Measurements from ENCODE around the gene LSM12.
"Not testable (repeated sequence)": the region's sequence is repeated elsewhere in the genome, so short reads cannot be mapped to it uniquely, and the experiment has no call there.

The LSM12 gene

DNA sequence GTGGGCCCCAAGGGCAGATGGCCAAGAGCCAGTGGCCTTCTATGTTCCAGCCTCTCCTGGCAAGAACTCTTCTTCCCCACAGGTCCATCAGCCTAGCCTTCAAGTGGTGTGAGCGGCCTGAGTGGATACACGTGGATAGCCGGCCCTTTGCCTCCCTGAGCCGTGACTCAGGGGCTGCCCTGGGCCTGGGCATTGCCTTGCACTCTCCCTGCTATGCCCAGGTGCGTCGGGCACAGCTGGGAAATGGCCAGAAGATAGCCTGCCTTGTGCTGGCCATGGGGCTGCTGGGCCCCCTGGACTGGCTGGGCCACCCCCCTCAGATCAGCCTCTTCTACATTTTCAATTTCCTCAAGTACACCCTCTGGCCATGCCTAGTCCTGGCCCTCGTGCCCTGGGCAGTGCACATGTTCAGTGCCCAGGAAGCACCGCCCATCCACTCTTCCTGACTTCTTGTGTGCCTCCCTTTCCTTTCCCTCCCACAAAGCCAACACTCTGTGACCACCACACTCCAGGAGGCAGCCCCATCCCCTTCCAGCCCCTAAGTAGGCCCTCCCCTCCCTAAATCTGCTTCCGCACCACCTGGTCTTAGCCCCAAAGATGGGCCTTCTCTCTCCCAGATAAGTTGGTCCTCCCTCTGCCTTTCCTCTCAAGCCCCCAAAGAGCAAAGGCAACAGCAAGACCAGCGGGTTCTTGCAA lies 9.3 kb upstream of the LSM12 start:
- DNase-seq = no peak

DNA sequence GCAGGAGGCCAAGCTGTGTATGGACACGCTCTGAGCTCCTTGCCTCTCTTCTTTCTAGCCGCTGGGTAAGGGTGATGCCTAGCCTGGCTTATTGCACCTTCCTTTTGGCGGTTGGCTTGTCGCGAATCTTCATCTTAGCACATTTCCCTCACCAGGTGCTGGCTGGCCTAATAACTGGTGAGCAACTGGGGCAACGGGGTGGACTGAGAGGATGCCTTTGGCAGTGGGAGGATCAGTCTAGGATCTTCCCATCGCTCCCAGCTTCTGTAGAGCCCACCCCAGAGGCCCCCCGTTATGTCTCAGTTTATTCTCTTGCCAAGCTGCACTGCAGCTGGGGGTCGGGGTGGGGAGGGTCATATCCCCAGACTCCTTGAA lies 8.4 kb upstream of the LSM12 start:
- DNase-seq = no peak

DNA sequence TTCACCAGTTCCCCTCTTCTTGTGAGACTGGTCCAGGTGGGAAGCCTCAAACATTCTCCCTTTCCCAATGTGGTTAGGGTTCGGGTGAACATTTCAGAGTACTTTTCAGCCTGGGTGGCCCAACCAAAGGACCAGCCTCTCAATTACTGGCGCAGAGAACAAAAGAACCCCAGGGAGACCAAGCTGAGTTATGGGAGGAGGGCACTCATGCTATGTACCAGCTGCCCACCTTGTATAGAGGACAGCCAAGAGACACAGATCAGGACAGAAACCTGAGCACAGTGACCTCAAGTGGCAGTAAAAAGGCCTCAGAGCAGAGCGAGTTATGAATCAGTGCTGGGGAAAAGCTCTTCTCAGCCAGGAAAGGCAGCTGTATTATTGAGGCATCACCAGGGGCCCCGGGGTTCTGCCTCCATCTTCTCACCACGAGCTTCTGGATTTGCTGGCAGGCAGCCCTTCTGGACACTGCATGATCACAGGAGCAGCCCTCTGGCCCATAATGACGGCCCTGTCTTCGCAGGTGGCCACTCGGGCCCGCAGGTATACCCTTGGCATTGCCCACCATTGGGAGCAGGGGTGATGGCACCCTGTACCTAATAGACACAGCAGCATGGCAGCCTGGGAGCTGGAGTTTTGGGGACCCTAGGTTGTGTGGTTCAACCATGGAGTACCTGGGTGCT lies 7.9 kb upstream of the LSM12 start:
- DNase-seq = no peak

DNA sequence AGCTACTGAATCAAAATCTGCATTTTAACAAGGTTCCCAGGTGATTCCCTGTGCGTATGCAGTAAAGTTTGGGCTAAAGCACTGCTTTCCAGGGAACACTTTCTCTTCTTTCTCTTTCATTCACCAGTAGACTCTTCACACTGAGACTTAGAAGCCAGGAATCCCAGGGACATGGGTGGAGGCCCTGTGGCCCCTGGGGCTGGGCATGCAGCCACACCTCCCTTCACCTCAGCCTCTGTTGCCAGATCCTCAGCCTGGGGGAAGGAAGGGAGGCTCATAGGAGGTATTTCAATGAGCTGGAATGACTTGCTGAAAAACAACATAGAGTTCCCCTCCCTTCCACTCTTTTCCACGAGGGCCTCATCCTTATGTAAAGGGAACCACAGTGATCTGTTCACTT lies 5.3 kb upstream of the LSM12 start:
- DNase-seq = no peak

DNA sequence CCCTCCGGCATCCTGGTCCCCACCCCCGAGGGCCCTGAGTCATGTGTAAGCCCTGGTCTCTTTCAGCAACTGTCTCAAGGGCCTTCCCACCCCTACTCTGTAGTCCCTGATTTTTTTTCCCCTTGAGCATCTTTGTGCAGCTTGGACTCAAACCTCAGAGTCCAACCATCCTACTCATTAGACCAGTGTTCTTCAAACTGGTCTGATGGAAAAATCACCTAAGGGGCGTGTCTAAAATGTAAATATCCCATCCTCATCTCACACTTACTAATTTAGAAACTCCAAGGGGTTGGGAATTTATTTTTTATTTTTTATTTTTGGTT lies 4.7 kb upstream of the LSM12 start:
- DNase-seq = no peak

DNA sequence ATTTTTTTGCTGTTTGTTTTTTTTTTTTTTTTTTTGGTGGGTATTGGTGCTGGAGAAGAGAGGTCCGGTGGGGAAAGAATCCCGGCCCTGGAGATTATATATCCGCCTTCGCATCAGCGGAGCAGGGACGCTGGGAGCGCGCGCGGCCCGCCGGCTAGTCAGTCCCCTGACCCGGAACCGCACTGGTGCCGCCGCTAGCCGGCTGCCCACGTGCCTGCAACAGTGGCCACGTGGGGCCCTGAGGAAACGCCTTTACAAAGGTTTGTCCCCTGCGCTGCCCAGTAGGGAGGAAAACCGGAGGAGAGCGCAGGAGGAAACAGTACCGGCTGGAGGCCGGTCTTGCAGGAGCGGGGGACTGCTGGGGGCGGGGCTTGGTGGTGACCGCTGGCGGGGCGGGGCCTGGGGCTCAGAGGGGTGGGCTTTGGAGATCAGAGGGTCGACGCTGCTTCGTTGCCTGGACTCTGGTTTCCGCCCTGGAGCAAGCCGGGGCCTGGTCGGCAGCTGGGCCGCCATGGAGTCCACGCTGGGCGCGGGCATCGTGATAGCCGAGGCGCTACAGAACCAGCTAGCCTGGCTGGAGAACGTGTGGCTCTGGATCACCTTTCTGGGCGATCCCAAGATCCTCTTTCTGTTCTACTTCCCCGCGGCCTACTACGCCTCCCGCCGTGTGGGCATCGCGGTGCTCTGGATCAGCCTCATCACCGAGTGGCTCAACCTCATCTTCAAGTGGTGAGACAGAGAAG lies 4.2 kb upstream of the LSM12 start, which contains the start of gene G6PC3:
TSS of gene G6PC3 (plus strand) at position 281 of the 743 bp plus-strand sequence. CDS start at position 512, 231 bp downstream.
- peak; percentile 48 for DNase-seq

DNA sequence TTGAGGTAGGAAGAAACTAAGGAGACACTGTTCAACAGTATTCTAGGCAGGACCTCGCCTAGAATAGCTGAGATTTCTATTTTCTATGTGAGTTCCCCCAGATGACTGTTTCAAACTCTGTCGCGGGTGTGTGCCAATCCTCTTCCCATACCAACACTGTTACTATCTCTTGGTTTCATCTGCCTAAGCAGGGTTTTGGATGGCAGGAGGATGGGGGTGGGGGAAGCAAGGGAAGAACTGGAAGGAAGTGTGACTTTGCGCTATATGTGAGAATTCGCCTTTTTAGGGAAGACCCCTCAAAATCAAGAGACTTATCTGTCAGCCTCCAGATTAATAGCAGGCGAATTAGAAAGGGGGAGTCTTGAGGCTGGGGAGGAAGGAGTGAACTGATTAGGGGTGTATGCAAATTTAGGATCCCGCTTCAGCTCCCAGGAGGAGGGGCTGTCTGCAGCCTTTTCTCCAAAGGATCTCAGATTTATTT lies 3.5 kb upstream of the LSM12 start:
- DNase-seq = no peak

DNA sequence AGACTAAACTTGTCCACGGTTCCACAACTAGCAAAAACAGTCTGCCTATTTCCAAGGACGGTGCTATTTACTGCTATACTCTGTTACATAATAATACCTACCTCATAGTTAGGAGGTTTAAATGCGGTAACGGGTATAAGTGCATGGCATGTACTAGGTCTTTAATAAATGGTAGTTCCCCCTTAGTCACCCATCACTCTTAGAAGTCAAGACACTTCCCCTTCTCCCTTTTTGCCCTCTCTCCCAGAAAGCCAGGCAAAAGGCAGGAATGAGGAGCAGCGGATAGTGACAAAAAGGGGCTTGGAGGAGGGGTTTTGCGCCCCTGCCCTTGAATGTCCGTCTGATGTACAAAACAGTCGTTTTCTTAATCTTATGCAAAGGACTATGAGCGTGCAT lies 1.1 kb upstream of the LSM12 start:
- no peak for DNase-seq

DNA sequence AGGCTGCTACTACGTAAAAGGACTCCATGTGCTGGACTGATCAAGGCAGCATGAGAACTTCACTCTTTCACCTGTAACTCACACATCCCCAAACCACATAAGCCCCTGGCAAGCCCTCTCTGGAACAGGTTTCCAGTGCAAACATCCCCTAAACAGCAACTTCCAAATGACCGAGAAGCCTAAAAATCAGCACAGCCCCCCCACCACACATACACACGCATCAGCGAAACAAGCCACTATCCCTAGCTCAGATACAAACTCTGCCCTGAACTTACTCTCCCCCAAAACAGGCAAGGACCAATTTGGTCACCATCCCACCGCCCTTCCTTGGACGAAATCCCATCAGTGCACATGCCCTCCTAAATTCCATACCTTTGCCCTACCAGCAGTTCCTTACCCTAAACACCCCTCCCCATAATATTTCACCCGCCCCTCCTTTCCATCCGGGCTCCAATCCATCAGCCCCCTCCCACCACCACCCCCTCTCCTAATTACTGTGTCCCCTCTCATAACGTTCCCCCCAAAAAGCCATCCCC lies 735 bp downstream of the LSM12 start:
- no peak for DNase-seq

DNA sequence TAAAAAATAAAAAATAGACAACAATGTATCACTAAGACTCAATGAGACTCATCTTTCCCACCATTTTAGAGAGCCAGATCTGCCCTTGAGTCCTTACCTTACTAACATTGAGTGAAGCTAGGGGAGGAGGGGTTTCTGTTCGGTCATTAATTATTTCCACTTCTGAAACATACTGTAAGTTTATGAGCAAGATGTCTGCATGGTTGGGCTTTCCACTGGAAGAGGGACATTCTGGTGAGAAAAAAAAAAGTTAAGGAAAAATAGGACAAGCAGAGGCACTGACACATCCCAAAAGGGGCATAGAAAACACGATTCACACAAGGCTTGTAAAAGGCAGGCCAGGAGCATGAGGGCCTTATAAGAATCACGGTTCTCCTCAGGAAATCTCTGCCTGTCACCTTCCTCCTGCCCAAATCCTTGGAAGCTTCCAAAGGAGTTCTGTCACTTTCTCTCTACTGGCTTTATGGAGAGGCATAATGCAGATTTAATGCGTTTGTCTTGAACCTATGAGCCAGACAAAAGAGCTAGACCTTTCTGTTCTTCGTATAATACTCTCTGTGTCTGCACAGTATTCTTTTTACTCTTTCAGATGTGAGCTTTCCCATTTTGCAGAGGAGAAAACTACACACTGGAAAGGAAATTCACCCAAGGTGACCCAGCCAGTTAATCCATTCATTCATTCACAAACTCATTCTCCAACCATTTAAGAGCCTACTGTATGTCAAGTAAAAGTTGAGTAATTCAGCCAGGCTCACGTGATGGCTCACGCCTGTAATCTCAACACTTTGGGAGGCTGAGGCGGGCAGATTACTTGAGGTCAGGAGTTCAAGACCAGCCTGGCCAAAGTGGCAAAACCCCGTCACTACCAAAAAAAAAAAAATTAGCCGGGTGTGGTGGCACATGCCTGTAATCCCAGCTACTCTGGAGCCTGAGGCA lies 2.5 kb downstream of the LSM12 start:
- DNase-seq = no peak

DNA sequence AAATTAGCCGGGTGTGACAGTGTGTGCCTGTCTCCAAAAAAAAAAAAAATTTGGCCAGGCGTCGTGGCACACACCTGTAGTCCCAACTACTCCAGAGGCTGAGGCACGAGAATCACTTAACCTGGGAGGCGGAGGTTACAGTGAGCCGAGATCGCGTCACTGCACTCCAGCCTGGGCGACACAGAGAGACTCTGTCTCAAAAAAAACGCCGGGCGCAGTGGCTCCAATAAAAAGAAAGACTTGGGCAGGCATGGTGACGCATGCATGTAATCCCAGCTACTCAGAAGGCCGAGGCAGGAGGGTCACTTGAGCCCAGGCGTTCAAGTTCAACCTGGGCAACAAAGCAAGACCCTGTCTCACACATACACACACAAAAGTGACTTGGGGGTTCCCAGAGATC lies 3.6 kb downstream of the LSM12 start:
- no peak for DNase-seq

DNA sequence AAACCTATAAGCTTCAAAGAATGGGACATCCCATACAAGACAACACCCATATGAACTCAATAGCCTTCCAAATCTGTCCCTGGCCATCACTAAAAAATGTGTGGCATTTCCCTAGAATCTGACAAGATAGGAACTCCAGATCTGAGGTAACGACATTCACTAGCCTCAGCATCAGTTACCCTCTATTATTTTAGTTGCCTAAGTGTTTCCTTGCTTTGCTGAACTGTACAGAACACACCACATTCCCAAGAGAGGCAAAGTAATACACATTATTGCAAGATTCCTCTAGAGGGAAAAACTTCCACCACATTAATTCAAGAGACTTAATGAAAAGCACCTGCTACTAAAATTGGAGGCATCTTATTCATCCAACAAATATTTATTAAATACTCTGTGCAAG lies 5.0 kb downstream of the LSM12 start:
- DNase-seq = no peak

DNA sequence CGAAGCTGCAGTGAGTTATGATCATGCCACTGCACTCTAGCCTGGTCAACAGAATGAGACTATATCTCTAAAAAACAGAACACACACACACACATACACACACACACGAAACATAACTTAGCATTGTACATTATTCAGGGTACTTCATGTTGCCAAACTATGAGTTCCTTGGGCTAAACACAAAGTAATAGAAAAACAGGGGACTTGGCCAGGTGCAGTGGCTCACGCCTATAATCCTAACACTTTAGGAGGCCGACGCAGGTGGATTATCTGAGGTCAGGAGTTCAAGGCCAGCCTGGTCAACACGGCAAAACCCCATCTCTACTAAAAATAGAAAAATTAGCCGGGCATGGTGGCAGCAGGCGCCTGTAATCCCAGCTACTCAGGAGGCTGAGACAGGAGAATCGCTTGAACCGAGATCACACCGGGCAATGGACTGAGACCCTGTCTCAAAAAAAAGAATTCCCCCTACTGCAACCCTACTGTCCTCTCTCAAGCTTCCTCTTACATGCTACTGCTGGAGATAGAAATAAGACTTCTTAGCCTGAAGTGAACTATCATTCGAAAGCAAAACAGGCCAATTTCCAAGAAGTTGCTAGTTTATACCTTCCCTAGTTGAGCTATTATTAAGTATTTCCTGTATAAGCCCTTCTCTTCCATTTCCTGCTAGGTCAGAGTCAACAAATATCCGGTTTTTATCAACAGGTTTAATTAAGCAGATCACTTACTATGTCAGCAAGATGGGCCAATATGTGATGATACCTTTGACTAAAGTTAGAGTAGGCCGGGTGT lies 7.2 kb downstream of the LSM12 start:
- no peak for DNase-seq

DNA sequence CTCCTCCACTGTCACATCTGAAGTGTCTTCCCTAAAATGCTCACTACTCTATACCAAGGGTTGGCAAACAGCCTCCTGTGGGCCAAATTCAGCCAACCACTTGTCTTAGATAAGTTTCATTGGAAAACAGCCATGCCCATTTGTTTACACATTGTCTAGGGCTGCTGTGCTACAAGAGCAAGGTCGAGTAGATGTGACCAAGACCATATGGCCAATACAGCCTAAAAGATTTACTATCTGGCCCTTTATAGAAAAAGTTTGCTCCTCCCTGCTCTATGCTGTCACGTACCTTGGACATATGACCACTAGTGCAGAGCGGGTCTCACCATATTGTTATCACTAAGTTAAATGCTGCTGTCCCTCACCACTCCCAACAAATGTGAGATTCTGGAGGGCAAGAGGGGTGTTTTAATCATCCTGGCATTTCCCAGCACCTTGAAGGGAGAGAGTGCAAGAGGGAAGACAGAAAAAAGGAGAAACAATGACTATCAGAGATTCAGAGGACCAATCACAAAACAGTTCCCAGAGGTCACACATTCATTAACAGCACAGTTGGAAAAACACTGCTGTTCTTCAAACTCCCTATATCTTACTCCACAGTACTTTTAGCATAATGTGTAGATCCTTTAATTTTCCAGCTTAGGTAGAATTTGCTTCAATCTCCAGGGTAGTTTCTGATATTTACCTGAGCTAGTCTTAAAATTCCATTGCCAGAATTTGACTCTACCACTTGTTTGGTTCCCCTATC lies 13.2 kb downstream of the LSM12 start:
- DNase-seq = no peak

DNA sequence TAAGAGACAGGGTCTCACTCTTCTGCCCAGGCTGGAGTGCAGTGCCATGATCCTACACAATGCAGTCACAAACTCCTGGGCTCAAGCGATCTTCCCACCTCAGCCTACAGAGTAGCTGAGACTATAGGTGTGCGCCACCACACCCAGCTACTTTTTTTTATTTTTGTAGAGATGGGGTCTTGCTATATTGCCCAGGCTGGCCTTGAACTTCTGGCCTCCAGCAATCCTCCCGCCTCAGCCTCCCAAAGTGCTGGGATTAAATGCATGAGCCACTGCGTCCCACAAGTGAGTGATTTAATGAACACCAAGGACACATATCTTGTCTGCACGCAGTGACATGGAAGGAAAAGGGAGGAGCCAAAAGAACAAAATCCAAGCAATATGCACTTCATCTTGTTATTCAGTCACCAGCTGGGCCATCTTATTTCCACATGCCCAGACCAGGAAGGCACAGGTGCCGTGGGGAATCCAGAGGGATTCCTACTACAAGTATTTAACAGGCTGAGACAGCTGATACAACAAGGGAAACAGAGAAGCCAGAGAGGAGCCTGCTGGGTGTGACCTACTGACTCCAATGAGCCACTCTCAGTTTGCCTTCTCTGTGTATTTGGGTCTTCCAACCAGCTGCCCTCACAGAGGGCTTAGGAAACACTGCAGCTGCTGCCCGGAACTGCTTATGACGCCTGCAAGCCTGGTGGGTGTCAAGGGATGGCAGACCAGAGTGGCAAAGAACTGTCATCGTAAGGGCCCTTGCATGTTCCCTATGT lies 17.0 kb downstream of the LSM12 start:
- no peak for DNase-seq

DNA sequence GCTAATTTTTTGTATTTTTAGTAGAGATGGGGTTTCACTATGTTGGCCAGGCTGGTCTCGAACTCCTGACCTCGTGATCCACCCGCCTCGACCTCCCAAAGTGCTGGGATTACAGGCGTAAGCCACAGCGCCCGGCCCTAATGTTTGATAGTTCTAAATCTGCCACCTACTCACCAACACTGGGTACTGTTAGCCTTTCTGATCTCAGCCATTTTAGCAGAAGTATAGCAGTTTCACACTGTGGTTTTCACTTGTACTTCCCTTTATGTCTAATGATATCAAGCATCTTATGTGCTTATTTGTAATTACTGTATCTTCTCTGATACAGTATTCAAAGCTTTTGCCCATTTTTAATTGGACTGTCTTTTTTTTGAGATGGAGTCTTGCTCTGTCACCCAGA lies 19.6 kb downstream of the LSM12 start:
- DNase-seq = not testable (repeated sequence)

DNA sequence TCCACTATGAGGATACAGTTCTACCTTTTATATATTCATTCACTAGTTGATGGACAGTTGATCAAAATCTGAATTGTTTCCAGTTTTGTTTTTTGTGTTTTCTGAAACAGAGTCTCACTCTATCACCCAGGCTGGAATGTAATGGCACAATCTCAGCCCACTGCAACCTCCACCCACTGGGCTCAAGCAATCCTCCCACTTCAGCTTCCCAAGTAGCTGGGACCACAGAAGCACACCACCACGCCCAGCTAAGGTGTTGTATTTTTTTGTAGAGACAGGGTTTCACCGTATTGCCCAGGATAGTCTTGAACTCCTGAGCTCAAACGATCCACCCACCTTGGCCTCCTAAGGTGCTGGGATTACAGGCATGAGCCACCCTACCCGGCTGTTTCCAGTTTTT lies 21.0 kb downstream of the LSM12 start:
- DNase-seq = no peak

DNA sequence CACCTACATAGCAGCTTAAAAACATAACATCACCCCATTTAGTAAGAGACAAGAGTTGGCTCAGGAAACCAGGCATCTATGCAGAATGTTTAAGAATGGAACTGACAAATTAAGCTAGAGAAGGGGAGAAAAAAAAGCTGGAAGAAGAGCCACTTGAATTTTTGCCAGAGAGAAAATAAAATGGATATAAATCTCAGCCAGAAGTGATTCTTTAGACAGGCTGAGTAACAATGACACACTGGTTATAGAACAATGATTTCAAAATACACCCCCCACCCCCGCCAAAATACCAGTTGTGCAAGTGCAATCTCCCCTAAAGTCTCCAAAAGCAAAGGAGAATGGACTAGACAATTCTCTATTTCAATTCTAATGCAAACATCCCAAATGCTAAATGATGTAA lies 22.4 kb downstream of the LSM12 start:
- no peak for DNase-seq

DNA sequence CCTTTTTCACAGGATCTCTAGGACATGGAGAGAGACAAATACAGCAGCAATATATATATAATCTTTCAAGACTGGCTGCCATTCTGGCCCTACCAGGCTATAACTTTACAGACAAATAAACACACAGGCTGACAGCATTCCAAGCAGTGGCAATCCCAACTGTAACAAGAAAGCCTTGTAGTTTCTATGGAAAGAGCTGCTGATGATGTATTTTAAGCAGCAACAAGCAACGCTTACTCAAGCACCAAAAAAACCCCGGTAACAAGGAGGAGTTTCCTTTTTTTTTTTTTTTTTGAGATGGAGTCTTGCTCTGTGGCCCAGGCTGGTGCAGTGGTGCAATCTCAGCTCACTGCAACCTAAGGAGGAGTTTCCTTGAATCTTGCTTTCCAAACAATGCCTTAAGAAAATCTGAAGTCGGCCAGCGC lies 23.2 kb downstream of the LSM12 start:
- DNase-seq = no peak
